ENCODE measurements around the gene TNIP1.

TNIP1 gene

DNA sequence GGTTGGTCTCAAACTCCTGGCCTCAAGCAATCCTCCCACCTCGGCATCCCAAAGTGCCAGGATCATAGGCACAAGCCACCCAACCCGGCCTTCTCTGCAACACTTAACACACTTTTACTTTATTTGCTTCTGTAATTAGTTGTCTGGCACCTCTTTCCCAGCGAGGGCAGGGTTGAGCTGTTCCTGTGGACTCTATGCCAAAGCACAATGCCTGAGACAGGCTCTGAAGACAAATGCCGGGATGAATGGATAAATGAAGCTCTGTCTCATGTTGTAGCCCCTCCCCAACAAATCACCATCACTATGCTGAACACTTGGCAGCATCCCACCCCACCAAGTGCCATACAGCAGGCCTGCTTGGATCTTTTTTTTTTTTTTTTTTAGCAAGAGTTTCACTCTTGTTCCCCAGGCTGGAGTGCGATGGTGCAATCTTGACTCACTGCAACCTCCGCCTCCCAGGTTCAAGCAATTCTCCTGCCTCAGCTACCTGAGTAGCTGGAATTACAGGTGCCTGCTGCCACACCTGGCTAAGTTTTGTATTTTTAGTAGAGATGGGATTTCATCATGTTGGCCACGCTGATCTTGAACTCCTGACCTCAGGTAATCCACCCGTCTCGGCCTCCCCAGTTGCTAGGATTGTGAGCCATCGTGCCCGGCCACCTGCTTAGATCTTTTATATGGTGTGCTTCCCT is 39.1 kb downstream of the TNIP1 start:
- peaks cover 42 to 46% of the 10 kb centered on the region in 2 experiments for H3K36me3 ChIP-seq (ENCODE audit: control insufficient read depth in 1 of 2, insufficient read depth in 2 of 2, low read length in 2 of 2)
- no CpG with 5 or more reads among the region's 11 CpGs for WGBS (ENCODE audit: extremely low coverage, insufficient coverage, insufficient read length)
- no peak overlapping the region for H4K12ac ChIP-seq (ENCODE audit: low read depth, low read length)
- no peaks in the 10 kb centered on the region for H3K79me2 ChIP-seq (ENCODE audit: control insufficient read depth, insufficient read depth, low read length, poor library complexity)
- no peak overlapping the region for H3K4me3 ChIP-seq (ENCODE audit: low read depth, low read length)
- H3K4ac ChIP-seq (ENCODE audit: low read depth, low read length), result no peak overlapping the region
- H3K9me3 ChIP-seq (ENCODE audit: insufficient read depth, low read depth, low read length), result no peaks in the 10 kb centered on the region
- H4K91ac ChIP-seq (ENCODE audit: low read depth, low read length), result no peak overlapping the region
- no peak for DNase-seq
- H2AK5ac ChIP-seq (ENCODE audit: low read length), result no peak overlapping the region
- H2AFZ ChIP-seq (ENCODE audit: insufficient read depth, low read length, poor library complexity), result no peak overlapping the region
- no peak overlapping the region for H3K9ac ChIP-seq (ENCODE audit: low read length)
- H3K4me2 ChIP-seq (ENCODE audit: low read length), result no peak overlapping the region
- H3K27ac ChIP-seq (ENCODE audit: low read depth, low read length), result no peak overlapping the region
- H3K14ac ChIP-seq (ENCODE audit: low read length), result no peak overlapping the region
- peaks cover 13 to 15% of the 10 kb centered on the region in 2 experiments for H3K4me1 ChIP-seq (ENCODE audit: control insufficient read depth in 1 of 2, insufficient read depth in 2 of 2, low read length in 2 of 2)
- H2BK120ac ChIP-seq (ENCODE audit: insufficient read depth, low read length, poor library complexity), result no peak overlapping the region
- no peaks in the 10 kb centered on the region for H3K79me1 ChIP-seq (ENCODE audit: low read length)
- H3K18ac ChIP-seq (ENCODE audit: low read length), result no peak overlapping the region
- H2BK5ac ChIP-seq (ENCODE audit: low read depth, low read length, poor library complexity), result no peak overlapping the region
- no peak overlapping the region for H2BK12ac ChIP-seq (ENCODE audit: low read length)
- no peaks in the 10 kb centered on the region for H3K27me3 ChIP-seq (ENCODE audit: insufficient read depth, low read length)
- no peak overlapping the region for H3K23ac ChIP-seq (ENCODE audit: low read length)
- H4K8ac ChIP-seq (ENCODE audit: low read depth, low read length), result no peak overlapping the region

DNA sequence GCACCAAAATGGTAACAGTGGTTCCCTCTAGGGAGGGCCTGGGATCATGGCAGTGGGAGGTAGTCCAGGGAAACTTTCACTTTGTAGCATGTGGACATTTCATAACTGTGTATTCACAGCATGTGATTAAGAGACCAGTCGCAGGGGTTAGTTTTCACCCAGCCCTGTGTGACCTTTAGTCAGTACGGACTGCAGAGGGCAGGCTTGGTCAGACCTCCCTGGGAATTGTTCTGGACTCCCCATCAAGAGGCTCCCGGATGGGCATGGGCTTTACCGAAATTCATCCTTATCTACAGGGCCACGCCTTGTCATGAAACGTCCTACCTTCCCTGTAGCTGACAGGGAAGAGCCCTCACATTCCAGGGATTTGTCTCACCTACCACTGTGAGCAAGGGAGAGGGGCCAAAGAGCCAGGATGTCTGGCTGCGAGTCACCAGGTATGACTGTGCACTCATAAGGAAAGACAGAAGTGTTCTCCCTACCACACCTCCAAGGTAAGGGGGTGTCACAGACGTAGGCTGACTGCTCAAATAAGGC is 40.6 kb downstream of the TNIP1 start:
- Histone ChIP-seq H4K8ac (ENCODE audit: low read depth, low read length) (no peak overlapping the region), H3K27ac (ENCODE audit: low read depth, low read length) (no peak overlapping the region), H3K4me3 (ENCODE audit: low read depth, low read length) (no peak overlapping the region), H2BK120ac (ENCODE audit: insufficient read depth, low read length, poor library complexity) (no peak overlapping the region), H3K79me2 (ENCODE audit: control insufficient read depth, insufficient read depth, low read length, poor library complexity) (no peaks in the 10 kb centered on the region), H4K91ac (ENCODE audit: low read depth, low read length) (no peak overlapping the region), H3K4ac (ENCODE audit: low read depth, low read length) (no peak overlapping the region), H2AK5ac (ENCODE audit: low read length) (no peak overlapping the region), H3K18ac (ENCODE audit: low read length) (no peak overlapping the region), H3K14ac (ENCODE audit: low read length) (no peak overlapping the region), H3K27me3 (ENCODE audit: insufficient read depth, low read length) (no peaks in the 10 kb centered on the region), H3K4me1 (ENCODE audit: control insufficient read depth in 1 of 2, insufficient read depth in 2 of 2, low read length in 2 of 2) (peaks cover 13 to 15% of the 10 kb centered on the region in 2 experiments), H2BK12ac (ENCODE audit: low read length) (no peak overlapping the region), H3K9me3 (ENCODE audit: insufficient read depth, low read depth, low read length) (no peaks in the 10 kb centered on the region), H4K12ac (ENCODE audit: low read depth, low read length) (no peak overlapping the region), H3K79me1 (ENCODE audit: low read length) (no peaks in the 10 kb centered on the region), H3K4me2 (ENCODE audit: low read length) (no peak overlapping the region), H3K9ac (ENCODE audit: low read length) (no peak overlapping the region), H3K23ac (ENCODE audit: low read length) (no peak overlapping the region), H2BK5ac (ENCODE audit: low read depth, low read length, poor library complexity) (peak overlapping the region; percentile 22), H2AFZ (ENCODE audit: insufficient read depth, low read length, poor library complexity) (no peak overlapping the region), H3K36me3 (ENCODE audit: control insufficient read depth in 1 of 2, insufficient read depth in 2 of 2, low read length in 2 of 2) (peaks cover 46 to 49% of the 10 kb centered on the region in 2 experiments)
- no CpG with 5 or more reads among the region's 8 CpGs for WGBS (ENCODE audit: extremely low coverage, insufficient coverage, insufficient read length)
- peak; percentile 60 to 79 for DNase-seq

DNA sequence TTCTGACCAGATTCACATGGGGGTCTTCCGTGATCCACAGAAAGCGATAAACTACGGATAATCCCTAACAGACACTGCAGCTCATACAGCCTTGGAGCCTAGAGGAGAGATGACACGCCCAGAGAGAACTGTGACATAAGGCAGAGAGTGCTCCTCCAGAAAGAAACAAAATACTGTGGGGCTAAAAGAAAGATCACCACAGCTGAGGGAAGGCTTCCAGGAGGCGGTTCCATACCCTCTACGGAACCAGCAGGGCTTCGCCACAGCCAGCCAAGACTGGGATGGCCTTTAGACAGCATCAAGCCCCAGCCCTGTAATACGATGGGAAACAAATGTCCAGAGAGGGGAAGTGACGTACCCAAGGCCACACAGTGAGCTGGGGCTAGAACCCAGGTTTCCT is 41.2 kb downstream of the TNIP1 start:
- Histone ChIP-seq H2BK12ac (ENCODE audit: low read length) (no peak overlapping the region), H3K4me1 (ENCODE audit: control insufficient read depth in 1 of 2, insufficient read depth in 2 of 2, low read length in 2 of 2) (peaks cover 13 to 15% of the 10 kb centered on the region in 2 experiments), H3K14ac (ENCODE audit: low read length) (no peak overlapping the region), H3K27me3 (ENCODE audit: insufficient read depth, low read length) (no peaks in the 10 kb centered on the region), H3K79me1 (ENCODE audit: low read length) (no peaks in the 10 kb centered on the region), H4K12ac (ENCODE audit: low read depth, low read length) (no peak overlapping the region), H3K4ac (ENCODE audit: low read depth, low read length) (no peak overlapping the region), H4K8ac (ENCODE audit: low read depth, low read length) (no peak overlapping the region), H3K9ac (ENCODE audit: low read length) (no peak overlapping the region), H3K27ac (ENCODE audit: low read depth, low read length) (no peak overlapping the region), H3K4me3 (ENCODE audit: low read depth, low read length) (no peak overlapping the region), H3K23ac (ENCODE audit: low read length) (no peak overlapping the region), H4K91ac (ENCODE audit: low read depth, low read length) (no peak overlapping the region), H2AK5ac (ENCODE audit: low read length) (no peak overlapping the region), H2BK5ac (ENCODE audit: low read depth, low read length, poor library complexity) (no peak overlapping the region), H3K79me2 (ENCODE audit: control insufficient read depth, insufficient read depth, low read length, poor library complexity) (no peaks in the 10 kb centered on the region), H2AFZ (ENCODE audit: insufficient read depth, low read length, poor library complexity) (no peak overlapping the region), H2BK120ac (ENCODE audit: insufficient read depth, low read length, poor library complexity) (no peak overlapping the region), H3K18ac (ENCODE audit: low read length) (no peak overlapping the region), H3K36me3 (ENCODE audit: control insufficient read depth in 1 of 2, insufficient read depth in 2 of 2, low read length in 2 of 2) (peaks cover 49 to 55% of the 10 kb centered on the region in 2 experiments), H3K9me3 (ENCODE audit: insufficient read depth, low read depth, low read length) (no peaks in the 10 kb centered on the region), H3K4me2 (ENCODE audit: low read length) (no peak overlapping the region)
- WGBS (ENCODE audit: extremely low coverage, insufficient coverage, insufficient read length), result no CpG with 5 or more reads among the region's 9 CpGs
- DNase-seq, result no peak

DNA sequence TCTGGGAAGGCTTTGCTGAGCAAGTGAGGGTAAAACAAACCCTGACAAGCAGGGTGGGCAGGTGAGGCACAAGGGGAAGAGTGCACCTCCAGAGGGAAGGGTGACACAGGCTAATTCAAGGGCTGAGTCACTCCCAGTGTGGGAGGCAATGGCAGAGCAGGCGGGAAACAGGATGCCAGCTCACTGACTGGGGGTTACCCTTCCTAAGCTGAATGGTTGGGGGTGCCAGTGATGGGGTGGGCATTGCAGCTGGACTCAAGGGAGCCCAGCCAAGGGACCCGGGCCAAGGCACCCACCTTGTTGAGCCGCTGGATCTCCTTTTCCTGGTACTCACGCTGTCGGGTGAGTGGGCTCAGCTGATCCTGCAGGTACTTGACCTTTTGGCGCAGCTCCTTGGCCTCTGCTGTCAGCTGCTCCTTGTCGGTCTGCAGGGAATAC is 42.0 kb downstream of the TNIP1 start:
- Histone ChIP-seq H3K23ac (ENCODE audit: low read length) (no peak overlapping the region), H3K79me2 (ENCODE audit: control insufficient read depth, insufficient read depth, low read length, poor library complexity) (no peaks in the 10 kb centered on the region), H3K18ac (ENCODE audit: low read length) (no peak overlapping the region), H3K27ac (ENCODE audit: low read depth, low read length) (no peak overlapping the region), H3K27me3 (ENCODE audit: insufficient read depth, low read length) (no peaks in the 10 kb centered on the region), H3K4ac (ENCODE audit: low read depth, low read length) (no peak overlapping the region), H3K14ac (ENCODE audit: low read length) (no peak overlapping the region), H2BK5ac (ENCODE audit: low read depth, low read length, poor library complexity) (no peak overlapping the region), H3K9me3 (ENCODE audit: insufficient read depth, low read depth, low read length) (peaks cover 3% of the 10 kb centered on the region), H4K8ac (ENCODE audit: low read depth, low read length) (no peak overlapping the region), H3K79me1 (ENCODE audit: low read length) (no peaks in the 10 kb centered on the region), H3K4me3 (ENCODE audit: low read depth, low read length) (no peak overlapping the region), H2BK12ac (ENCODE audit: low read length) (no peak overlapping the region), H3K4me1 (ENCODE audit: control insufficient read depth in 1 of 2, insufficient read depth in 2 of 2, low read length in 2 of 2) (peaks cover 13 to 15% of the 10 kb centered on the region in 2 experiments), H4K91ac (ENCODE audit: low read depth, low read length) (no peak overlapping the region), H2AFZ (ENCODE audit: insufficient read depth, low read length, poor library complexity) (no peak overlapping the region), H4K12ac (ENCODE audit: low read depth, low read length) (no peak overlapping the region), H3K36me3 (ENCODE audit: control insufficient read depth in 1 of 2, insufficient read depth in 2 of 2, low read length in 2 of 2) (peaks cover 55 to 61% of the 10 kb centered on the region in 2 experiments), H3K9ac (ENCODE audit: low read length) (no peak overlapping the region), H3K4me2 (ENCODE audit: low read length) (no peak overlapping the region), H2AK5ac (ENCODE audit: low read length) (no peak overlapping the region), H2BK120ac (ENCODE audit: insufficient read depth, low read length, poor library complexity) (no peak overlapping the region)
- no CpG with 5 or more reads among the region's 7 CpGs for WGBS (ENCODE audit: extremely low coverage, insufficient coverage, insufficient read length)
- no peak for DNase-seq

Measured in trophoblast cell (in vitro differentiated cells and primary cell).